Smooth muscle cell (in vitro differentiated cells): Measurements from ENCODE around the gene SLC7A5. TPM values are rescaled to one million over a fixed set of nuclear protein-coding genes. Genes with fewer than 3 reads are reported as not detected.

Source experiments
- DNase-seq: peaks from one replicate; lab custom pipeline; 2025; ENCODE audit not compliant: unreplicated experiment; lab: John Stamatoyannopoulos, UW
- H2AFZ ChIP-seq: fragments of 200-600 bp; sonication (generic); 2 replicates; pipeline ENCODE4 v1.6.0; 2016; ENCODE audit warnings: antibody characterized with exemption, low read depth, mild to moderate bottlenecking
- H3F3A ChIP-seq: fragments of 200-600 bp; sonication (generic); 2 replicates; pipeline ENCODE4 v1.6.0; 2017; ENCODE audit warnings: antibody characterized with exemption, low read depth
- H3K27ac ChIP-seq: fragments of 200-600 bp; sonication (generic); 2 replicates; pipeline ENCODE4 v1.5.1; 2016; ENCODE audit warnings: low read depth, mild to moderate bottlenecking
- H3K27me3 ChIP-seq: fragments of 200-600 bp; sonication (generic); 2 replicates; pipeline ENCODE4 v1.6.1; 2016; ENCODE audit warnings: low read depth, mild to moderate bottlenecking
- H3K36me3 ChIP-seq: fragments of 200-600 bp; sonication (generic); 2 replicates; pipeline ENCODE4 v1.5.1; 2016; ENCODE audit warnings: low read depth
- H3K4me1 ChIP-seq: fragments of 200-600 bp; sonication (generic); 2 replicates; pipeline ENCODE4 v1.5.1; 2016; ENCODE audit warnings: low read depth
- H3K4me2 ChIP-seq: fragments of 200-600 bp; sonication (generic); 2 replicates; pipeline ENCODE4 v1.6.0; 2016; ENCODE audit warnings: mild to moderate bottlenecking
- H3K4me3 ChIP-seq: fragments of 200-600 bp; sonication (generic); 2 replicates; pipeline ENCODE4 v1.5.1; 2016; ENCODE audit warnings: mild to moderate bottlenecking
- H3K79me2 ChIP-seq: fragments of 200-600 bp; sonication (generic); 2 replicates; pipeline ENCODE4 v1.6.0; 2016; ENCODE audit warnings: low read depth, mild to moderate bottlenecking
- H3K9ac ChIP-seq: fragments of 200-600 bp; sonication (generic); 2 replicates; pipeline ENCODE4 v1.6.0; 2016; ENCODE audit warnings: low read depth
- H3K9me3 ChIP-seq: fragments of 200-600 bp; sonication (generic); replicated peaks from 2 replicates; pipeline ENCODE4 v1.5.1; 2016; ENCODE audit warnings: low read depth
- H4K20me1 ChIP-seq: fragments of 200-600 bp; sonication (generic); 2 replicates; pipeline ENCODE4 v1.6.0; 2016; ENCODE audit warnings: low read depth
- CTCF ChIP-seq: fragments of 200-600 bp; sonication (generic); IDR thresholded peaks from 2 replicates; pipeline ENCODE4 v1.5.1; 2017; ENCODE audit warnings: borderline replicate concordance, mild to moderate bottlenecking, antibody characterized with exemption; ENCODE audit not compliant: insufficient read depth, poor library complexity, severe bottlenecking
- WGBS: methylation state at CpG from one replicate; pipeline ENCODE4 v1.1.7; 2016; ENCODE audit warnings: low lambda C conversion rate; 5-methylcytosine and 5-hydroxymethylcytosine counted together
- polyA plus RNA-seq: library from polyadenylated mRNA; unstranded; fragments of >200 nt; fragmentation: Nextera tagmentation; extraction: Ambion mirVana; gene quantifications from 2 replicates; pipeline ENCODE4 v1.2.1, GENCODE V29; 2016
- total RNA-seq: library from RNA; depleted of rRNA; stranded (reverse); fragments of >200 nt; gene quantifications from 2 replicates; pipeline ENCODE4 v1.2.3, GENCODE V29; 2014

Gene SLC7A5
- total and polyA plus RNA-seq, 2 experiments from 2014 or later, result 51.3 to 58.8 TPM

DNA sequence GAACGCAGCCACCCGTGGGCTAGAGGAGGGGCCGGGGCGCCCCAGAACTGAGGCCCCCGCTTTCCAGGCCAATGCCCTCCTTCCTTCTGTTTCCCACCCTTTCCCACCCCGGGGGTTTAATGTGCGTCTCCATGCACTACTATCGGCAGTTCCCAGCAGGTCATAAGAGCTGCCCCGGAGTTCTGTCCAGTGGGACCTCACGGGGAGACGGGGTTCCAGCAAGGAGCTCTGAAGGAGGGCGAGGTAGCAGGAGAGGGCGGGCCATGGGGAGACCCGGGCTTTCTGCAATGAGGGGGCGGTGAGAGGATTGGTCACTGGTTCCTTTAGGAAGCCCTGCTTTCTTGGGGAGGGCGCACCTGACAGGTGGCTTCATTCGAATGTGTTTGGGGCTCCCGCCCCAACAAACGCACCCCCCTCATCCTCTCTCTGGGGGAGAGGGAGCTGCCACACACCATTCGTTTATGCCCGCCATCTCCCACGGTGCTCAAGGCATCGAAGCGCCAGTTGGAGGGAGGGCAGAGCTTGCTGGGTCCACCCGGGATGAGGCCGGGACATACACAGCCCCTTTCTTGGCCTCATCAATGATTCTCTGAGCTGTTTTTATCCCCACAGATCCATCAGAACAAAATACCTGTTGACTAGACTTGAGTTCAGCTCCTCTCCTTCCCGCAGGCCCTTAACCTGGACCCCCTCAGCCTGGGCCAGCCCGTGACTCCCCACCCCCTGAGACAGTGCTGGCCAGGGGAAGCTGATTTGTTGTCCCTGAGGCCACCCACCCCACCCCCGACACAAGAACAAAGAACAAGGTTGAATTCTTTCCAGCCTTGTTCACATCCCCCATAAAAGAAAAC, 44.1 kb downstream of the SLC7A5 start:
- H3K9me3 ChIP-seq, result no peaks in the 10 kb centered on the region
- H3K4me2 ChIP-seq, result no peak overlapping the region
- H3K9ac ChIP-seq, result no peak overlapping the region
- H3K27ac ChIP-seq, result no peak overlapping the region
- H3K27me3 ChIP-seq, result no peaks in the 10 kb centered on the region
- peaks cover 6% of the 10 kb centered on the region for H3F3A ChIP-seq
- peaks cover 6% of the 10 kb centered on the region for H4K20me1 ChIP-seq
- no peak for DNase-seq
- H3K4me1 ChIP-seq, result peaks cover 23% of the 10 kb centered on the region
- TF ChIP-seq CTCF, result no peak
- WGBS, result 85% methylated on average over 29 of the region's 29 CpGs
- H2AFZ ChIP-seq, result no peak overlapping the region
- H3K4me3 ChIP-seq, result no peak overlapping the region
- no peaks in the 10 kb centered on the region for H3K36me3 ChIP-seq
- no peaks in the 10 kb centered on the region for H3K79me2 ChIP-seq

GRCh38 chr16:87824016-87824990, 45.0 kb downstream of the SLC7A5 start:
- H3K27ac ChIP-seq, result no peak overlapping the region
- no peak for TF ChIP-seq CTCF
- H3K4me2 ChIP-seq, result no peak overlapping the region
- no peaks in the 10 kb centered on the region for H3K79me2 ChIP-seq
- H2AFZ ChIP-seq, result no peak overlapping the region
- WGBS, result 87% methylated on average over 19 of the region's 19 CpGs
- H3K9ac ChIP-seq, result no peak overlapping the region
- no peak overlapping the region for H3K4me3 ChIP-seq
- H3K9me3 ChIP-seq, result no peaks in the 10 kb centered on the region
- H3K4me1 ChIP-seq, result peaks cover 23% of the 10 kb centered on the region
- H3K27me3 ChIP-seq, result no peaks in the 10 kb centered on the region
- DNase-seq, result no peak
- no peaks in the 10 kb centered on the region for H3K36me3 ChIP-seq
- H4K20me1 ChIP-seq, result no peaks in the 10 kb centered on the region
- H3F3A ChIP-seq, result no peaks in the 10 kb centered on the region

DNA sequence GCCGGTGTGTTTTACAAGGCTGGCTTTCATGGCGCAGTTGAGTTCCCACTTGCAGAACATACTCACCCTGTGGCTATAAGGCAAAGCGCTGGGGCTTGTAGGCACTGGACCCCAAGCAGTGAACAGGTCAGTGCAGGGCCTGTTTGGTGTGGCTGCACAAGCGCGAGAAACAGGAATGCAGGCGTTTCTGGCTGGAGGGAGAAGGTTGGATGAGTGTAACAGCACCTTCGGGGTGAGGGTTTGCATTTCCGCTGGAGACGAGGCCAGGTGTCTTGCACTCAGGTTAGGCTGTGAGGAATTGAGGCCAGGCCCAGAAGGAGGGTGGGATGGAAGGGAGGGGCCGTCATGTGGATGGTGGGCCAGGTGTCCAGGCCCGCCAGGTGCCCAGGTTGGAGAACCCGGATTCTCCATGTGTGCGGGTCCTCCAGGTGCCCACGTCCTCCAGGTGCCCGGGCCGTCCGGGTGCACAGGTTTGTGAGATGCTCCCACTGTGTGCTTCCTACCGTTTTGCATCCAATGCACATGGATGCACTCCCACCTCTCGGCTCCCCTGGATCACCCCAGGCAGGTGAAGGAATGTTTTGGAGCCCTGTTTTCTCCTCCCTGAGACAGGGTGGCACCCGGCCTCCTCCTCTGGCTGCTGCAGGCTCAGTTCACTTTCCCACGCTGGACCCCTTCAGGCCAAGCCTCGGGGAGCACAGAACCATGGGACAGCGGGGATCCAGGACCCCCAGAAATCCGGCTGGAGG, 46.0 kb downstream of the SLC7A5 start:
- H3K9ac ChIP-seq, result no peak overlapping the region
- H3K4me2 ChIP-seq, result peak overlapping the region; percentile 40
- no peak overlapping the region for H2AFZ ChIP-seq
- peaks cover 23% of the 10 kb centered on the region for H3K4me1 ChIP-seq
- no peak overlapping the region for H3K4me3 ChIP-seq
- no peaks in the 10 kb centered on the region for H4K20me1 ChIP-seq
- H3K36me3 ChIP-seq, result no peaks in the 10 kb centered on the region
- H3K27ac ChIP-seq, result no peak overlapping the region
- no peaks in the 10 kb centered on the region for H3K27me3 ChIP-seq
- H3F3A ChIP-seq, result no peaks in the 10 kb centered on the region
- H3K79me2 ChIP-seq, result no peaks in the 10 kb centered on the region
- no peak for DNase-seq
- H3K9me3 ChIP-seq, result no peaks in the 10 kb centered on the region
- 80% methylated on average over 23 of the region's 24 CpGs for WGBS
- TF ChIP-seq CTCF, result no peak
